Urinary bladder (tissue), 4 donors: ENCODE data around the gene STK24. TPM values are rescaled to one million over a fixed set of nuclear protein-coding genes. Genes with fewer than 3 reads are reported as not detected.

Experiments
- DNase-seq: peaks from one replicate; pipeline ENCODE4 v3.0.0-alpha.2; 2015; ENCODE audit errors: extremely low spot score
- H3K27ac ChIP-seq: one replicate; pipeline ENCODE4 v1.5.1; 2013; ENCODE audit warnings: low read depth, mild to moderate bottlenecking, moderate library complexity
- H3K36me3 ChIP-seq: one replicate; pipeline ENCODE4 v1.6.1; 2013; ENCODE audit warnings: mild to moderate bottlenecking, moderate library complexity; ENCODE audit not compliant: insufficient read depth
- H3K4me1 ChIP-seq: one replicate; pipeline ENCODE4 v1.6.1; 2013; ENCODE audit warnings: mild to moderate bottlenecking, moderate library complexity; ENCODE audit not compliant: insufficient read depth
- H3K4me3 ChIP-seq: one replicate; pipeline ENCODE4 v1.5.1; 2013; ENCODE audit warnings: low read depth, low read length
- WGBS: extraction: QIAGEN DNeasy Blood & Tissue Kit; methylation state at CpG from one replicate; pipeline ENCODE4 v1.1.7; 2013; 5-methylcytosine and 5-hydroxymethylcytosine counted together
- polyA plus RNA-seq: library from polyadenylated mRNA; stranded (reverse); fragments of 200-250 nt; gene quantifications from one replicate; pipeline ENCODE4 v1.2.3, GENCODE V29; 2013
- total RNA-seq: library from RNA; depleted of rRNA; stranded (reverse); fragments of >200 nt; gene quantifications from one replicate; pipeline ENCODE4 v1.2.3, GENCODE V29; 2014
- donor health status: healthy with polysubstance abuse.
- donor health status: healthy.

The STK24 gene
- total and polyA plus RNA-seq, 2 donors: 73.4 to 110 TPM

DNA sequence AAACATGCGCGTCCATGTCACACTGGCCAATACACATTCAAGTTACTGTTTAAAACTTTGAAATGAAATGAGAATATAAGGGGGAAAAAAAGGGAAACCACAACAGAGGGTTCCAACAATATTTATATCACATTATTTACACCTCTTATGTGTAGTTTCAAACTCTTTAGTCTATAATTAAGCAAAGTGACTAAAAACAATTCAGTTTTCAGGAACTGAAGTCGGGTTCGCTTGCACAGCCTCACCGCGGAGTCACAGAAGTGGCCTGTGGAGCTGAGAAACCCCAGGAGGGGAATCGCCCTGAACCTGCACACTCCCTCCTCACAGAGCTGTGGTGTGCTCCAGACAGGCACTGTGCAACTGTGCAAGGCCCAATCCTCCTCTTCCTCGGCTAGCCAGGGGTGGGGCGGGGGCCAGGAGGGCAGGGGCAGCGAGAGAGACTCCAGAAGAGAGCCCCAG is 75.9 kb downstream of the STK24 start:
- WGBS: 96% methylated on average over 10 of the region's 10 CpGs
- peaks cover 7% of the 10 kb centered on the region for H3K4me1 ChIP-seq
- H3K4me3 ChIP-seq: no peak overlapping the region
- no peak overlapping the region for H3K27ac ChIP-seq
- no peaks in the 10 kb centered on the region for H3K36me3 ChIP-seq
- no peak for DNase-seq

DNA sequence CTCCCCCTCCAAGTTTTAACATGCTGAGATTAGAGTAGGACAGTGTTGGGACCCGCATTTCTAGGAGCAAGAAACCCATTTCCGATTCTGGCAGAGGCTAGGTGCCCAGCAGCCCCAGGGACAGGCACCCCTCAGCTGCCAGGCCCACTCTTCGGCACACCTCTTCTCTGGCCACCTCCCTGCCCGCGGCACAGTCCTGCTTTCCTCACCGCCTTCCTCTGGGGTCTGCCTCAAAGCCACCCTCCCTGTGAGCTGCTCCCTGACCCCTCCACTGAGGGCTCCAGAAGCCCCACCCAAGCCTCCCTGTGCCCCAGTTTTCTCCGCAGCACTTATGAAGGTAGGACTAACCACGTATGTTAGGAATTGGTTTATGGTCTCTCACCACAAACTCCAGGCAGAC is 79.9 kb downstream of the STK24 start:
- WGBS: 69% methylated on average over 8 of the region's 8 CpGs
- no peak for DNase-seq
- Histone ChIP-seq H3K4me1 (peaks cover 7% of the 10 kb centered on the region), H3K36me3 (no peaks in the 10 kb centered on the region), H3K4me3 (no peak overlapping the region), H3K27ac (peak overlapping the region; percentile 91)

DNA sequence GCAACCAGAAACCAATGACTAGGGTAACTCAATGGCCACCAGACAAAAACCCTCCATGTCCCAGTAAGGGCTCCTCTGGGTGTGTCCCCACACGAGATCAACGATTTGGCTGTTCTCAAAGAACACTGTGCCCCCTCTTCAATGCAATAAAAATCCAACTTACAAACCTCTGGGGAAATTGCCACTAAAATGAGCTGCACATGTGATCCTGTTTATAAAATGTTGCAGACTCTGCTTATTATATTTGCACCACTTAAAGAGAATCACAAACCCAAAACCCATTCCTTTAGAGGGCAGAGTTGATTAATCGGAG is 80.5 kb downstream of the STK24 start:
- Histone ChIP-seq H3K36me3 (no peaks in the 10 kb centered on the region), H3K4me3 (no peak overlapping the region), H3K4me1 (peaks cover 7% of the 10 kb centered on the region), H3K27ac (peak overlapping the region; percentile 91)
- no peak for DNase-seq
- WGBS: 24% methylated on average over 3 of the region's 3 CpGs

DNA sequence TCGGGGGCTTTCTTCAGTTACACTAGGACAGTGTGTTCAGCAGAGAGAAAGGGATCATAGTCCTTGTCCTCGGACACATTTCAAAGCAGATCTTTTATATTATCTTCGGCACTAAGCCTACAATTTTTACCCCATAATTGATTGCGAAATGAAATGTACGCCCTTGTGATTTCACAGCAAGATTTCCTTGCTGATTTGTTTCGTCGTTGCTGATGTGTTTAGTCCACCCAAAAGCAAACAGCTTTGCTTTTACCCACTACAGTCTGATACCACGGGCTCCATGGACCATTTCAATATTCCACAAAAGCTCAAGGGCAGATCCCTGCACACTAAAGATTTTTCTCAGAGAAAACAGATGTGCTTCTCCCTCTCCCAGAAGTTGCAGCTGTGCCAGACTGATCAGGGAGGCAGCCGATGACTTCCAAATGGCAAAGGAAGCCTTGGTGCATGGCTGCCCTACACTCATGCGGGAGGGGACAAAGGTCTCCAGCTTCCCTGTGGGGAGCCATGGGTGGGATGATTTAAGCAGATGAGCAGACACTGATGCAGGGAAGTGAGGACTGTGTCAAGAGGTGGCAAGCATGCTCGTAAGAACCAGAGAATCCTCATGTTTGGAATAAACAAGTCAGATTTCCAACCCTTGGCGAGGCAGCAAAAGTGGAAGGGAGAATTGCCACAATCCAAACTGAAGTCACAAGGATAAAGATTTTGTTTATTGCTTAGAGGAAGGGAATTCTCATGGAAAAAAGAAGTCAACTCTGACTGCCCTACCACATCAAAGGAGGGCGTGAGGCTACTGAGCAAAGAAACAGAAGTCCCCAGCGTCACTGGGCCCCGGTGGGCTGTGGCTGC is 81.1 kb downstream of the STK24 start:
- DNase-seq: no peak
- Histone ChIP-seq H3K27ac (peak overlapping the region; percentile 46), H3K36me3 (no peaks in the 10 kb centered on the region), H3K4me1 (peaks cover 7% of the 10 kb centered on the region), H3K4me3 (no peak overlapping the region)
- WGBS: 21% methylated on average over 15 of the region's 15 CpGs

- DNase-seq: no peak
- WGBS: 91% methylated on average over 13 of the region's 13 CpGs
- Histone ChIP-seq H3K27ac (peak overlapping the region; percentile 30), H3K4me3 (no peak overlapping the region), H3K4me1 (peaks cover 7% of the 10 kb centered on the region), H3K36me3 (no peaks in the 10 kb centered on the region)
These were observed 82.1 kb downstream of the STK24 start for GRCh38 chr13:98494769-98495168.

GRCh38 chr13:98493042-98493712 is 83.7 kb downstream of the STK24 start:
- peaks cover 7% of the 10 kb centered on the region for H3K4me1 ChIP-seq
- peak; percentile 36 for DNase-seq
- H3K27ac ChIP-seq: no peak overlapping the region
- H3K36me3 ChIP-seq: no peaks in the 10 kb centered on the region
- WGBS: 28% methylated on average over 6 of the region's 6 CpGs
- no peak overlapping the region for H3K4me3 ChIP-seq

DNA sequence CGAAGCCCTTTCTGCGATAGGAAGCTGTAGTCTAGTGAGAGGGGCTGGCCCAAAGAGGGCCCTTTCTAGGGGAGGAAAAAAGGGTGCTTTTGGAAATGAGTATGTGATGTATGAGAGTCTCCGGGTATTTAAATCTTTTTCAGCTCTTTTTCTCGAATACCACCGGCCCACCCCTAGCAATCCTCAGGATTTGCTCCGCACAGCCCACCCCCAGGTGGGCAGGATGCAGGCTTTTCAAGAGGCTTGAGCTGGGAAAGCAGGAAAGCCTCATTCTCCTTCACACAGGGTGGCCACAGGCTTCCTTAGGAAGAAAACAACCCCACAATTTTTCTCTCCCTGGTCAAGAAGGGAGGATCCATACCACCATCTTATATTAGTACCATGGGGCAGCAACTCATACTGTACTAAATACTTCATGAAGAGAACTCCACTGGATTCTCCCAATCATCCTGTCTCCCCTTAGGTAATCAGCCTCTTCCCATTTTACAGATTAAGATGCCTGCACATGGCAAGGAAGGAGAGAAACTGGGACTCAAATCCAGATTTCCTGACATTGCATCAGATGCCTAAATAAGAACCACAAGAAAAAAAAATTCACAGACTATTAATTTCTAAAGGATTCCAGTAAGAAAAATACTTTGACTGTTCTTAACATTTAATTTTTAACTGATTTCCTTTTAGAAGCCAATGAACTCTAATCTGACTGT is 84.4 kb downstream of the STK24 start:
- DNase-seq: no peak
- H3K4me3 ChIP-seq: no peak overlapping the region
- H3K27ac ChIP-seq: peak overlapping the region; percentile 25
- 79% methylated on average over 6 of the region's 6 CpGs for WGBS
- peaks cover 6% of the 10 kb centered on the region for H3K4me1 ChIP-seq
- no peaks in the 10 kb centered on the region for H3K36me3 ChIP-seq

- 65% methylated on average over 8 of the region's 8 CpGs for WGBS
- Histone ChIP-seq H3K36me3 (no peaks in the 10 kb centered on the region), H3K27ac (no peak overlapping the region), H3K4me1 (peaks cover 3% of the 10 kb centered on the region), H3K4me3 (no peak overlapping the region)
- no peak for DNase-seq
These were observed 86.0 kb downstream of the STK24 start for GRCh38 chr13:98490866-98491265.

GRCh38 chr13:98490195-98490836 is 86.6 kb downstream of the STK24 start:
- no peak for DNase-seq
- WGBS: 57% methylated on average over 9 of the region's 9 CpGs
- peak overlapping the region; percentile 12 for H3K27ac ChIP-seq
- H3K4me3 ChIP-seq: no peak overlapping the region
- H3K4me1 ChIP-seq: peaks cover 3% of the 10 kb centered on the region
- H3K36me3 ChIP-seq: no peaks in the 10 kb centered on the region

- Histone ChIP-seq H3K36me3 (no peaks in the 10 kb centered on the region), H3K27ac (peak overlapping the region; percentile 12), H3K4me3 (no peak overlapping the region), H3K4me1 (peaks cover under 1% of the 10 kb centered on the region)
- DNase-seq: no peak
- 86% methylated on average over 8 of the region's 8 CpGs for WGBS
These were observed 87.3 kb downstream of the STK24 start for GRCh38 chr13:98489446-98490194.

GRCh38 chr13:98488736-98489135 is 88.2 kb downstream of the STK24 start:
- H3K4me3 ChIP-seq: no peak overlapping the region
- no peak for DNase-seq
- no peaks in the 10 kb centered on the region for H3K4me1 ChIP-seq
- H3K36me3 ChIP-seq: no peaks in the 10 kb centered on the region
- H3K27ac ChIP-seq: no peak overlapping the region
- 79% methylated on average over 11 of the region's 11 CpGs for WGBS

- WGBS: 81% methylated on average over 5 of the region's 5 CpGs
- Histone ChIP-seq H3K27ac (no peak overlapping the region), H3K4me1 (no peaks in the 10 kb centered on the region), H3K36me3 (no peaks in the 10 kb centered on the region), H3K4me3 (no peak overlapping the region)
- no peak for DNase-seq
These were observed 89.4 kb downstream of the STK24 start for GRCh38 chr13:98487522-98487921.

DNA sequence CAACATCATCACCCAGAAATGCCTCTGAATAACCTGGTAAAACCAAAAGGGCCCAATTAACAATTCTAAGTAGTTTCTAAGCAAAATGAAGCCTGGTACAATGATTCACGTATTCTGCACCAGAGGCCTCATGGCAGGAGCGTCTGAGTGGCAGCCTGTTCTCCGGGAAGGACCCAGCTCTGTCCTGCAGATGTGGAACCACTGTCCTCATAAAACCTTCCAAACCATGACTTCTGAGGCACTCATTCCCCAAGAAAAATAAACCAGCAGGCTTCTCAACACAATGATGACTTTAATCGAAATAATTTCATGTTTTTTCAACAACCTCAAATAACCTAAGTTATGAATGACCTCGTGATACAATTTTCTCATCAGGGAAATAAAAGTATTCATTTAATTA is 89.9 kb downstream of the STK24 start:
- Histone ChIP-seq H3K4me3 (no peak overlapping the region), H3K36me3 (no peaks in the 10 kb centered on the region), H3K27ac (no peak overlapping the region), H3K4me1 (no peaks in the 10 kb centered on the region)
- no peak for DNase-seq
- 85% methylated on average over 5 of the region's 5 CpGs for WGBS
